ENCODE results near the gene HYDIN.
"Not testable (repeated sequence)": the region's sequence is repeated elsewhere in the genome, so short reads cannot be mapped to it uniquely, and the experiment has no call there.

Gene HYDIN

DNA sequence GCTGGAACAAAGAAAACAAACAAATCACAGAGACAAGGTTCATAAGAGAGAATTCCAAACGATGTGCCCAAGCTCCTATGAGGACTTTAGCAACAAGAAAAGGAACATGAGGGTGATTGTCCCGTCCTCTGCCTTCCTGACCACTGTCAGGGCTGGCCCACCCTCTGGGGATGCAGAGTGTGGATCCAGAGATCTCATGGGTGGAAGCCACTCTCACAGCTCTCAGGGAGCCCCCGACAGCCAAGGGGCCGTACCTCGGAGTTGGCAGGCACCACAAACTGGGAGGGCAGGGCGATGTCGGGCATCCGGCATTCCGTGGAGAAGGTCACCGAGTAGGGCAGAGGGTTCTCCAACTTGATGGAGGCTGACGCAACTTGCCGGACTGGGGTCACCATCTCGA lies 412.4 kb downstream of the HYDIN start:
- DNase-seq = not testable (repeated sequence)

DNA sequence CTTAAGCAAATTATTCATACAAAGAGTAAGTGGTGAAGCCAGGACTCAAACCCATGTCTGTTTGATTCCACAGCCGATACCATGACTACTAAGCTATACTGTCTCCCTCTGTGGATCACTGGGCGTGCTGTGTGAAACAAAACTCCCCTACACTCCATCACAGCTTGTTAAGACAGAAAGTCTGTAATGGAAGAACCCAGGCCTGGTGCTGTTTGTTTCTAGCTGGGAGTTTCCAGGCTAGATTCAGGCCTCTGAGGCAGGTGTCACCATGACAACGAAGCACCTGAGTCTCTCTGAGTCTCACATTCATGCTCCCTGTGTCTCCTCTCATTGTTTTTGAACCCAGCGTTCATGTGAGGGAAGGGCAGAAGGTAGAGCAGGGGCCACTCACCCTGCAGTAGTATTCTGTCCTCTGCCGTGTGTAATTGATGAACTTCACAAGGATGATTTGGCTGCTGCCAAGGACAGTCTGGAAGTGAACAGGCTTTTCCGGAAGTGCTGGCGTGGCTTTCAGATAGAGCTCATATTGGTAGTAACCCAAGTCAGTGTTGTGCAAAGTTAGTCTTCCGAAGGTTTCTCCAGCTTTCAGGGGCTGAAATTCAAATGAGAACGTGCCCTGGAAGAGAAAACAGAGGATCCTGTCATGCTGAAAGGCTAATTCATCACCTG lies 421.0 kb downstream of the HYDIN start:
- DNase-seq = no peak

GRCh38 chr16:70808371-70808770 lies 422.2 kb downstream of the HYDIN start:
- no peak for DNase-seq

GRCh38 chr16:70805787-70806186 lies 424.7 kb downstream of the HYDIN start:
- DNase-seq = no peak

- no peak for DNase-seq
Measured at GRCh38 chr16:70805380-70805779, 425.1 kb downstream of the HYDIN start.

- DNase-seq = no peak
Measured at GRCh38 chr16:70804734-70805169, 425.8 kb downstream of the HYDIN start.

DNA sequence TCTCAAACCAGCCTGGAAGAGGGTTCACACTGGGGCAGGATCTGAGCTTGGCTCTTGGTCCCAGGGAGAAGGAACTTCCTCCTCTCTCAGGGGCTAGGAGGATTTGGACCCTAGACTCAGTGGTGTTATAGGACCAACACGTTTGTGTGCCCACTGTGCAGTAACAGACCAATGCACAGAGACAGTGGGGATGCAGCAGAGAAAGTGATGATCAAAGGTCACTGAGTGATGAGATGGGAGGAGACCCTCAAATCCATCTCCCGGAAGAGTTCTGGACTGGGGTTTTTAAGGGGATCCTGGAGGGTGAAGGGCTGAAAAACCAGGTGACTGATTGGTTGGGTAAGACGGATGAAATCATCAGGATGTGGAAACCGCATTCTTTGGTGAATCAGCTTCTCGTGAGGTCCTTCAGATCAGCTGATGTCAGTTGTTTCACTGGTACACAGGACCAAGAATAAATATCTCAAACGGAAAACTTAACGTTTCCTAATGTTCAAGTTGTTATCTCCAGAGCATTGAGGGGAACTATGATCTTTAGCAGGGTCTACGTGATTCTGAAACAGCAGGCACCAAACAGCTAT lies 426.3 kb downstream of the HYDIN start:
- DNase-seq = no peak

- DNase-seq = no peak
Measured at GRCh38 chr16:70803319-70803718, 427.2 kb downstream of the HYDIN start.

- DNase-seq = no peak
Measured at GRCh38 chr16:70801611-70802010, 428.9 kb downstream of the HYDIN start.

GRCh38 chr16:70800781-70801480 lies 429.6 kb downstream of the HYDIN start, which contains the start of gene VAC14:
TSS of gene VAC14 (minus strand) at chr16:70801158. CDS start at chr16:70800900, 258 bp downstream.
- peak; percentile 96 to 97 for DNase-seq

GRCh38 chr16:70800311-70800710 lies 430.2 kb downstream of the HYDIN start:
- DNase-seq = no peak

- DNase-seq = no peak
Measured at GRCh38 chr16:70796301-70796700, 434.2 kb downstream of the HYDIN start.

DNA sequence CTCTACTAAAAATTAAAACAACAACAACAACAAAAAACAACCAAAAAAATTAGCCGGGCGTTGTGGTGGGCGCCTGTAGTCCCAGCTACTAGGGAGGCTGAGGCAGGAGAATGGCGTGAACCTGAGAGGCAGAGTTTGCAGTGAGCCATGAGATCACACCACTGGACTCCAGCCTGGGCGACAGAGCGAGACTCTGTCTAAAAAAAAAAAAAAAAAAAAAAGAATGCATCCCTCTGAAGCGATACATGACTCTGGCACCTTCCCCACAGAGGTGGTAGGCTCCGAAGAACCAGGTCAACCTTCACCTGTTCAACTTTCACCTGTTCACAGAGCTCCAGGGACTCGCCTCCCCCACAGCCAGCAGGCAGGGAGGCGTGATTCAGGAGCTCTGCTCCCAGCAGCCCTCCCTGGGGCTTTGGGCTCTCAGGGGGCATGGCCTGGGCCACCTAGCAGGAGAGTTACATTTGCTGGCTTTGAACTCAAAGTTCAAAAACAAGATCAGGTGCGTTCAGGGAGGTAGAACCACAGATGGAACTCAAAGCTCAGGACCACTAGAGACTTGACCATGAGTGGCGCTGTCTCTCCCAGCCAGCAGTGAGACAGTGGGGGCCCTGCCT lies 435.1 kb downstream of the HYDIN start:
- DNase-seq = no peak

GRCh38 chr16:70793851-70794502 lies 436.5 kb downstream of the HYDIN start:
- DNase-seq = no peak

GRCh38 chr16:70790815-70791214 lies 439.7 kb downstream of the HYDIN start:
- DNase-seq = no peak

DNA sequence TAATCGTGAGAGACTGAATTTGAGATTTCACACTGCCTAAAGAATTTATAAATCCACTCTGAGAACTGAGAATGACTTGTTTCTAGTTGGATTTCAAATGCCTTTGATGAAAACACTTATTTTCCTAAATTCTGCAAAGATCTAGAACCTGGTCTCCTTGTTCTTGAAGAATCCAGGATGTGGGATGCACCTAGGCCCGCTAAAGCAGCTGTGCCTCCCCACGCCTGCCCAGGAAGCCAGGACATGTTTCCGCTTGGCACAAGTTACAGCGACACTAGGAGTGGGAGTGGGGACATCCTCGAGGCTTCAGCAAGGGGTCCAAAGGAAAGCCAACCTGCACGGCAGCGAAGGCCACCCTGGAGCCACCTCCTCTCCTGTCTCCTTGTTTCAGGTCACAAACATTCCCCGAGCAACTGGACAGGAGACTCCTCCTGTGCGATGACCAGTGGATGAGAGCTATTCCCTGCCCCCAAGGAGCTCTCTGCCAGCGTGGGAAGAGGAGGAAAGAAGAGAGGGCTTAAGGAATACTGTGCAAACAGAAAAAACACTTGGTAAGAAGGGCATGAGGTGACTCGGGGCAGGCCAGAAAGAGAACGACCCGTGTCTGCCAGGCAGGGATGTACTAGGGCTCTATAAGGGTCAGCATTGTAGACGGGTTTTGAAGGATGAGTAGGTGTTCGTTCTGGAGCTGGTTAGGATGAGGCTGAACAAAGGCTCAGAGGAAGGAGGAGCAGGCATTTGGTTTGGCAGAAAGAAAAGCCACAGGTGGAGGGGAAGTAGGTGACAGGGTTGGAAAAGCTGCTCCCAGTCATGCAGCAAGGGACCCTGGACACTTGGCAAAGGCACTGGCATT lies 440.7 kb downstream of the HYDIN start:
- DNase-seq = no peak

DNA sequence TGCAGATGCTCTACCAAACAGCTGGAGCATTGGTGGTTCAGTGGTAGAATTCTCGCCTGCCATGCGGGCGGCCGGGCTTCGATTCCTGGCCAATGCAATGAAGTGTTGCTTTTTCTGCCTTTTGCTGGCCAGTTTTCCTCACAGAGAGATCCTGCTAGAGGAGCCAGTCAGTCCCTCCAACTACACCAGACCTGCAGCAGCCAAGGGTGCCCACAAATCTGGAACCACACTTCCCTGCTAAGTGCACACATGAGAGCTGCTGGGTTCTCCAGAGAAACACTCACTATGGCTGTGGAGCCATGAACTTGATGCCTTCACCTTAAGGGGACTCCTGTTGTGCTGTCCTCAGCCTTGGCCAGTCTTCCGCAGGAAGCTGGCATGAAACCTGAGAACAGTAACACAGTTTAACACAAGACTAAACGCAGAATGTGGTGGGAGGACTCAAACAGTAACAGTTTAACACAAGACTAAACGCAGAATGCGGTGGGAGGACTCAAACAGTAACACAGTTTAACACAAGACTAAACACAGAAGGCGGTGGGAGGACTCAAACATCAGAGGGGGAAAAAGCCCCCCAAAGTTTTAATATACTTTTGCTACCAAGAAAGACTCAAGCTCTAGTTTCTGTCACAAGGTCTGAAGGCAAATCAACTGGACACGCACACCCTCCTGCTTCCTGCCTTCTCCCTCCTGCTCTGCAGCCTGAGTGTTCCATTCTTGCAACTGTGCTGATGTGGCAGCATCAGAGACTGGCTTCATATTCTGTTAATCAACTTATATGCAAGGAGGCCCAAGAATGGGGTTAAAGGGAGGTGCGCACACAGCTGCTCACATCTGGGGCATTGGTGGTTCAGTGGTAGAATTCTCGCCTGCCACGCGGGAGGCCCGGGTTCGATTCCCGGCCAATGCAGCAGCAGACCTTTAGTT lies 441.6 kb downstream of the HYDIN start:
- no peak for DNase-seq

DNA sequence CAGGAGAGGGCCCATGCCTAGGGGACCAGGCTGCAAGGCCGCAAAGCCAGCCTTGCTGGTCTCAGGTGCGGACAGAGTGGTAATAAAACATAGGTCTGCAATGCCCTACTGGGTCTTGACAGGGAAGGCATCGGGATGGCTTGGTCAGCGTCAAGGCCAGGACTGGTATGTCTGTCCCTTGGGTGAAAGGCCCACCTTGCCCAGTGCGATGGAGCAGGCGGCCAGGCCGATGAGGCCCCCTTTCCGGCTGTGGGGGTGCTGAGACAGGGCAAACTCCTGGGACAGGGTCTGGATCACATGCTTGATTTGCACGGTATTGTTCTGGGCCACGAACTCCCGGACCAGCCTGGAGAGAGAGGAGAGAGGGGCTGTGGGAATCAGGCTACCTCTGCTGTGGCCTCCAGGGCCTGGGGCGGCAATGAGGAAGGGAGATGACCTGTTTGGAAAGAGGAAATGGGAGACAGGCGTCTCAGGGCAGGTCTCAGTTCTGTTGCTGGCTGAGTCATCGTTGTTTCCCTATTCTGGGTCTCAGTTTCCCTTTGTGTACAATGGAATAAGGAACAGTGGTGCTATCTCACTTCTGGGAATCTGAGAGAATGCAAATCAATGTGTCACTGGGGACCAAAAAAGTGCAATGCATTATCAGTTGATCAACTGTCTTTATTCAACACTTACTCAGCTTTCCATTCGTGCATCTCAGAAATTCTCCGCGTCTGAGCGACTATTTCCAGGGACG lies 444.3 kb downstream of the HYDIN start:
- no peak for DNase-seq

DNA sequence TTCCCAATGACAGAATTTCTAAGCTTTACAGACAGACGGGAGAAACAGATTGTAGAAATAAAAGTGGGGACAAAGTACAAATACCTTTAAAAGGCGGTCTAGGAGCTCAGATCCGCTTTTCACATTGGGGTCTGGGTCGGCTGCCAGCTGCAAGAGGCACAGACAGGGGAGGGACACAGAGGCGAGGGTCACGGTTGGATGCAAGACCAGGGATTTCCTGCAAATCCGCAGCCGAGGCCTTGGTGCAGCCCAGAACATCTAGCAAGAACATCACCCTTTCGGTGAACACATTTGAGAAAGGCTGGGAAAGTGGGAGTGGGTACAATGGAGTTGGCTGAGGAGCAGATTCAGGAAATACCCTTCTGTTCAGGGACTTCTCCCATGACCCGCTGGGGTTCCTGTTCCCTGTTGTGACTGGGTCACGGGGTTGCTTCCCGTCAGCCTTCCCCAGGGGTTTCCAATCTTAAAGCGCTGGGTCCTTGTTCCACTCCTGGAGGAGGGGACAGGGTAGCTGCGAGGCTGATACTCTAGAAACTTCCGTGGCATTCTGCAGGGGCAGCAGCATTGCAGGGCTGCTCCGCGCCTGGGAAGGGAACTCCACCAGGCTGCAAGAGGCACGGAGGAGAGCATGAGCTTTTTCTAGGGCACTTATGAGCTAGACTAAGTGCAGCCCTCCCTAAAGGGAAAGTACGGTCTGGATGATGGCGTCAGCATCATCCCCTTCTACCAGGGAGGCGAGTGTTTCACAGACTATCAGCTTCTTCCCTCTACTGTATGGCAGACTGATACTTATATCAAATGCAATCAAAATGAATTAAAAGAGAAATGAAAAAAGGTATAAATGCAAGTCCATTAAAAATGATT lies 445.6 kb downstream of the HYDIN start:
- no peak for DNase-seq

All from stimulated activated CD4-positive, alpha-beta T cell treated with anti-CD3 and anti-CD28 coated beads, Interleukin-2, amount 100 ng/mL, for 48 hours (primary cell).